GM12878 (cell line): ENCODE results near the gene LHCGR. TPM values are rescaled to one million over a fixed set of nuclear protein-coding genes. Genes with fewer than 3 reads are reported as not detected.

Experiments
- ATAC-seq: fragments of 200-7000 bp; cut with Tn5 transposase; 3 replicates; pipeline ENCODE4 v1.9.1; 2020; ENCODE audit warnings: mild to moderate bottlenecking, moderate library complexity
- BruUV-seq: library from RNA; stranded (reverse); fragments of 400-500 nt; replicated peaks from 2 replicates; lab custom pipeline; 2021; lab: Mats Ljungman, UMichigan
- CTCF ChIA-PET: fragments of 300-600 bp; sonication (Branson Sonifier 250); formaldehyde crosslinking; extraction: SDS; loops from one replicate; lab custom pipeline; 2021; ENCODE audit warnings: inconsistent platforms; lab: Yijun Ruan, JAX
- POLR2A ChIA-PET: fragments of 350-600 bp; formaldehyde crosslinking; extraction: SDS; loops from one replicate; lab custom pipeline; 2021; ENCODE audit warnings: inconsistent platforms; lab: Charles Lee
- RAD21 ChIA-PET: fragments of 300-600 bp; sonication (Branson Sonifier 250); formaldehyde crosslinking; loops from one replicate; lab custom pipeline; 2023; ENCODE audit warnings: antibody characterized with exemption; ENCODE audit not compliant: unreplicated experiment; lab: Charles Lee
- SMC1A ChIA-PET: fragments of 300-600 bp; sonication (Branson Sonifier 250); formaldehyde crosslinking; loops from one replicate; lab custom pipeline; 2023; ENCODE audit not compliant: unreplicated experiment, uncharacterized antibody; lab: Charles Lee
- DNase-seq: peaks from one replicate; pipeline ENCODE4 v3.0.0-alpha.2; 2011; ENCODE audit warnings: low read depth, low spot score
- FAIRE-seq: peaks from 3 replicates; lab custom pipeline; 2011; peaks lifted over from hg19 to GRCh38; lab: Jason Lieb, UNC
- H2AFZ ChIP-seq: 2 replicates; pipeline ENCODE4 v1.6.0; 2011; ENCODE audit warnings: low read depth, low read length, control low read depth; ENCODE audit not compliant: control insufficient read depth
- H3K27ac ChIP-seq: 2 replicates; pipeline ENCODE4 v1.5.1; 2011; ENCODE audit warnings: control low read depth; ENCODE audit not compliant: control insufficient read depth, insufficient read depth
- H3K27me3 ChIP-seq, 2 experiments: replicated peaks in 1 of 2; 2 replicates each; pipeline versions ENCODE4 v1.6.0 to v1.6.1; 2011; ENCODE audit warnings: low read length in 1 of 2; ENCODE audit not compliant: control insufficient read depth in 2 of 2, insufficient read depth in 2 of 2
- H3K36me3 ChIP-seq, 2 experiments: 2 replicates each; pipeline ENCODE4 v1.5.1; 2011; ENCODE audit warnings: low read length in 1 of 2; ENCODE audit not compliant: control insufficient read depth in 2 of 2, insufficient read depth in 2 of 2
- H3K4me1 ChIP-seq: 2 replicates; pipeline ENCODE4 v1.6.1; 2011; ENCODE audit warnings: mild to moderate bottlenecking, low read length, moderate library complexity, mixed read lengths; ENCODE audit not compliant: control insufficient read depth, insufficient read depth
- H3K4me2 ChIP-seq: 2 replicates; pipeline ENCODE4 v1.6.0; 2011; ENCODE audit warnings: control low read depth; ENCODE audit not compliant: control insufficient read depth, insufficient read depth
- H3K4me3 ChIP-seq: fragments of 200-600 bp; sonication (generic); 2 replicates; pipeline ENCODE4 v1.5.1; 2016
- H3K79me2 ChIP-seq: 2 replicates; pipeline ENCODE4 v1.6.0; 2011; ENCODE audit warnings: low read length; ENCODE audit not compliant: control insufficient read depth, insufficient read depth
- H3K9ac ChIP-seq: 2 replicates; pipeline ENCODE4 v1.8.0; 2011; ENCODE audit warnings: low read length, control low read depth, mixed read lengths; ENCODE audit not compliant: control insufficient read depth, insufficient read depth
- H3K9me3 ChIP-seq: replicated peaks from 3 replicates; pipeline ENCODE4 v1.5.1; 2011; ENCODE audit warnings: mild to moderate bottlenecking, low read length; ENCODE audit not compliant: control insufficient read depth, insufficient read depth
- H4K20me1 ChIP-seq: 2 replicates; pipeline ENCODE4 v1.6.0; 2011; ENCODE audit not compliant: control insufficient read depth, insufficient read depth
- BACH1 ChIP-seq: fragments of 450-650 bp; IDR thresholded peaks from 2 replicates; pipeline ENCODE4 v1.6.1; 2017; ENCODE audit warnings: mild to moderate bottlenecking, borderline replicate concordance
- EP300 ChIP-seq, 2 experiments: fragments of 150-350 bp in 1 of 2; IDR thresholded peaks; 2 replicates each; pipeline ENCODE4 v1.6.1; 2011 to 2012; ENCODE audit warnings: low read depth in 2 of 2, low read length in 2 of 2, borderline replicate concordance in 1 of 2, improper control_type of control experiment in 1 of 2, inconsistent platforms in 1 of 2; ENCODE audit not compliant: control insufficient read depth in 1 of 2
- GABPA ChIP-seq: IDR thresholded peaks from 2 replicates; pipeline ENCODE4 v1.6.1; 2014; ENCODE audit warnings: antibody characterized with exemption, low read depth, mild to moderate bottlenecking, inconsistent platforms
- WRNIP1 ChIP-seq: IDR thresholded peaks from 2 replicates; pipeline ENCODE4 v1.6.1; 2011; ENCODE audit warnings: low read depth, low read length, improper control_type of control experiment, borderline replicate concordance
- WGBS: methylation state at CpG from one replicate; pipeline ENCODE4 v1.1.6; 2016; ENCODE audit warnings: low lambda C conversion rate; ENCODE audit not compliant: insufficient replicate concordance, insufficient coverage; ENCODE audit errors: missing lambda C conversion rate; 5-methylcytosine and 5-hydroxymethylcytosine counted together
- in situ Hi-C: fragments of 300-500 bp; cut with MboI; formaldehyde crosslinking; loops from 9 replicates; pipeline ENCODE4 v1.14.3; 2018; ENCODE audit warnings: mixed read lengths
- intact Hi-C: fragments of 100-400 bp; cut with micrococcal nuclease; formaldehyde crosslinking; loops from one replicate; pipeline ENCODE4 v1.14.2; 2022; ENCODE audit not compliant: unreplicated experiment
- polyA plus RNA-seq, 11 experiments: library from polyadenylated mRNA; depleted of rRNA in 4 of 11; unstranded in 6 of 11; stranded (reverse) in 5 of 11; fragments of >200 nt; fragmentation: Nextera tagmentation in 4 of 11; fragmentation: Illumina TruSeq in 1 of 11; extraction: Ambion mirVana in 4 of 11; extraction: Trizol in 1 of 11; gene quantifications; 1 replicate in 1 of 11; 2 replicates in 10 of 11; pipeline versions ENCODE4 v1.2.1 to v1.2.3, GENCODE V29; 2011 to 2016; ENCODE audit warnings: inconsistent platforms in 2 of 11, missing spikeins in 2 of 11, low read depth in 1 of 11
- total RNA-seq, 4 experiments: library from RNA; depleted of rRNA in 3 of 4; stranded (reverse); fragments of >200 nt in 3 of 4; fragmentation: Illumina TruSeq in 1 of 4; extraction: Trizol in 1 of 4; gene quantifications; 2 replicates each; pipeline versions ENCODE4 v1.2.1 to v1.2.3, GENCODE V29; 2013 to 2021
- TF ChIP-seq, protein P1 (sequence below): fragments of 450-650 bp; IDR thresholded peaks from 2 replicates; pipeline ENCODE4 v1.6.1; 2018; ENCODE audit warnings: borderline replicate concordance, mild to moderate bottlenecking; ENCODE audit not compliant: partially characterized antibody

Gene LHCGR
- total and polyA plus RNA-seq, 10 of the 15 experiments (the other 5 are each of a cell fraction or from before 2014, with no cell fraction given), result 0.02 to 1.9 (median 0.13) TPM; not detected in 5

DNA sequence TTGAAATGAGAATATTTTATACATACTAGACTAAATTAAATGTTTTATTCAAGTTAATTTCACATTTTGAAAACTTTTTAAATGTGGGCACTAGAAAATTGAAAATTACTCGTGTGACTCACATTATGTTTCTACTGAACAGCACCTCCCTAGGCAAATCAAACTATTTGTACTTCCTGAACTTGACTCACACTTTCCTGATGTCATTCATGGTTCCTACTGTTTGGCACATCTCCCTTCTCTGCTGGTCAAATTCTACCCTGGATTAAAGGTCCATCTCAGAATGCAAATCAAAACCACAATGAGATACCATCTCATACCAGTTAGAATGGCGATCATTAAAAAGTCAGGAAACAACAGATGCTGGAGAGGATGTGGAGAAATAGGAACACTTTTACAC is 16.7 kb downstream of the LHCGR start:
- FAIRE-seq, result no peak
- ChIA-PET POLR2A (no interaction called here), CTCF (no interaction called here), RAD21 (no interaction called here), SMC1A (no interaction called here)
- no peak overlapping the region for H3K27ac ChIP-seq
- BruUV-seq, result no TSS peak
- no peak overlapping the region for H2AFZ ChIP-seq
- no peak overlapping the region for H3K9ac ChIP-seq
- no peaks in the 10 kb centered on the region for H3K79me2 ChIP-seq
- no peaks in the 10 kb centered on the region for H3K36me3 ChIP-seq
- TF ChIP-seq BACH1 (no peak), EP300 (IDR thresholded peaks at IDR 0.05; ENCODE audit: borderline replicate concordance in 1 of 2, control insufficient read depth in 1 of 2, low read depth in 2 of 2, low read length in 2 of 2) (no peak), GABPA (no peak), WRNIP1 (no peak)
- TF ChIP-seq, protein P1, sequence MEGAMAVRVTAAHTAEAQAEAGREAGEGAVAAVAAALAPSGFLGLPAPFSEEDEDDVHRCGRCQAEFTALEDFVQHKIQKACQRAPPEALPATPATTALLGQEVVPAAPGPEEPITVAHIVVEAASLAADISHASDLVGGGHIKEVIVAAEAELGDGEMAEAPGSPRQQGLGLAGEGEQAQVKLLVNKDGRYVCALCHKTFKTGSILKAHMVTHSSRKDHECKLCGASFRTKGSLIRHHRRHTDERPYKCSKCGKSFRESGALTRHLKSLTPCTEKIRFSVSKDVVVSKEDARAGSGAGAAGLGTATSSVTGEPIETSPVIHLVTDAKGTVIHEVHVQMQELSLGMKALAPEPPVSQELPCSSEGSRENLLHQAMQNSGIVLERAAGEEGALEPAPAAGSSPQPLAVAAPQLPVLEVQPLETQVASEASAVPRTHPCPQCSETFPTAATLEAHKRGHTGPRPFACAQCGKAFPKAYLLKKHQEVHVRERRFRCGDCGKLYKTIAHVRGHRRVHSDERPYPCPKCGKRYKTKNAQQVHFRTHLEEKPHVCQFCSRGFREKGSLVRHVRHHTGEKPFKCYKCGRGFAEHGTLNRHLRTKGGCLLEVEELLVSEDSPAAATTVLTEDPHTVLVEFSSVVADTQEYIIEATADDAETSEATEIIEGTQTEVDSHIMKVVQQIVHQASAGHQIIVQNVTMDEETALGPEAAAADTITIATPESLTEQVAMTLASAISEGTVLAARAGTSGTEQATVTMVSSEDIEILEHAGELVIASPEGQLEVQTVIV, result no peak
- H4K20me1 ChIP-seq, result no peaks in the 10 kb centered on the region
- intact Hi-C loops, result no loop called here
- in situ Hi-C loops, result no loop called here
- H3K4me3 ChIP-seq, result no peak overlapping the region
- no peaks in the 10 kb centered on the region for H3K27me3 ChIP-seq
- ATAC-seq, result no peak
- no peaks in the 10 kb centered on the region for H3K9me3 ChIP-seq
- no peak for DNase-seq
- no peak overlapping the region for H3K4me2 ChIP-seq
- no peaks in the 10 kb centered on the region for H3K4me1 ChIP-seq
- WGBS, result 44% methylated on average over 2 of the region's 2 CpGs
